Activated CD4-positive, alpha-beta T cell treated with anti-CD3 and anti-CD28 coated beads for 1 hour (primary cell): ENCODE data around the gene NUDT16L1.

Source experiments
- DNase-seq: peaks from one replicate; pipeline ENCODE4 v3.0.0-alpha.2; 2020

Gene NUDT16L1

GRCh38 chr16:4693296-4693955 is at the start of gene NUDT16L1:
TSS of gene NUDT16L1 (plus strand) at chr16:4693562. CDS start at chr16:4693727, 165 bp downstream.
- peak; percentile 96 for DNase-seq

GRCh38 chr16:4646773-4647643 is 46.4 kb upstream of the NUDT16L1 start:
- no peak for DNase-seq

GRCh38 chr16:4647644-4647980 is 45.8 kb upstream of the NUDT16L1 start:
- DNase-seq = no peak

GRCh38 chr16:4648917-4649316 is 44.4 kb upstream of the NUDT16L1 start:
- no peak for DNase-seq

GRCh38 chr16:4649744-4650442 is 43.5 kb upstream of the NUDT16L1 start:
- no peak for DNase-seq

- DNase-seq = peak; percentile 61
Observed at GRCh38 chr16:4650443-4651074, 42.8 kb upstream of the NUDT16L1 start.

GRCh38 chr16:4651827-4652226 is 41.5 kb upstream of the NUDT16L1 start:
- DNase-seq = no peak

GRCh38 chr16:4652561-4652960 is 40.8 kb upstream of the NUDT16L1 start:
- no peak for DNase-seq

GRCh38 chr16:4654011-4654963 is 39.1 kb upstream of the NUDT16L1 start:
- no peak for DNase-seq

GRCh38 chr16:4654964-4655590 is 38.3 kb upstream of the NUDT16L1 start:
- no peak for DNase-seq

- DNase-seq = no peak
Observed at GRCh38 chr16:4655801-4656200, 37.6 kb upstream of the NUDT16L1 start.

GRCh38 chr16:4656221-4656620 is 37.1 kb upstream of the NUDT16L1 start:
- no peak for DNase-seq

GRCh38 chr16:4656695-4657686 is 36.4 kb upstream of the NUDT16L1 start:
- DNase-seq = no peak

- DNase-seq = no peak
Observed at GRCh38 chr16:4659363-4660353, 33.7 kb upstream of the NUDT16L1 start.

- peak; percentile 29 for DNase-seq
Observed at GRCh38 chr16:4660454-4661007, 32.8 kb upstream of the NUDT16L1 start.

- DNase-seq = no peak
Observed at GRCh38 chr16:4661661-4662060, 31.7 kb upstream of the NUDT16L1 start.

GRCh38 chr16:4663465-4663776 is 29.9 kb upstream of the NUDT16L1 start:
- DNase-seq = no peak

GRCh38 chr16:4663777-4664465 is 29.4 kb upstream of the NUDT16L1 start:
- no peak for DNase-seq
